Mesendoderm (in vitro differentiated cells): ENCODE results near the gene TOMM5.
"Not testable (repeated sequence)": the region's sequence is repeated elsewhere in the genome, so short reads cannot be mapped to it uniquely, and the experiment has no call there.

Experiments
- DNase-seq: peaks from one replicate; pipeline ENCODE4 v3.0.0; 2013
- H2AK5ac ChIP-seq: 2 replicates; pipeline ENCODE4 v1.6.1; 2013; ENCODE audit warnings: low read length, inconsistent platforms
- H2BK120ac ChIP-seq: 2 replicates; pipeline ENCODE4 v1.6.1; 2013; ENCODE audit warnings: low read depth, mild to moderate bottlenecking, low read length, moderate library complexity, mixed read lengths
- H2BK15ac ChIP-seq: replicated peaks from 2 replicates; pipeline ENCODE4 v1.6.1; 2013; ENCODE audit warnings: low read depth, mild to moderate bottlenecking, moderate library complexity
- H2BK5ac ChIP-seq: 2 replicates; pipeline ENCODE4 v1.6.1; 2013; ENCODE audit warnings: low read length, inconsistent platforms
- H3K18ac ChIP-seq: 2 replicates; pipeline ENCODE4 v1.6.1; 2013; ENCODE audit warnings: mild to moderate bottlenecking, low read length, mixed read lengths
- H3K23ac ChIP-seq: one replicate; pipeline ENCODE4 v1.6.1; 2013; ENCODE audit warnings: low read length
- H3K27ac ChIP-seq: 2 replicates; pipeline ENCODE4 v1.5.1; 2013; ENCODE audit warnings: low read depth, mild to moderate bottlenecking, inconsistent platforms, low read length, moderate library complexity
- H3K27me3 ChIP-seq: 2 replicates; pipeline ENCODE4 v1.6.1; 2013; ENCODE audit warnings: low read length, control low read depth, mild to moderate bottlenecking, inconsistent platforms; ENCODE audit not compliant: insufficient read depth, poor library complexity
- H3K36me3 ChIP-seq: 2 replicates; pipeline ENCODE4 v1.6.1; 2013; ENCODE audit warnings: low read length, inconsistent platforms; ENCODE audit not compliant: control insufficient read depth, insufficient read depth
- H3K4ac ChIP-seq: one replicate; pipeline ENCODE4 v1.6.1; 2013; ENCODE audit warnings: low read depth, mild to moderate bottlenecking, low read length, moderate library complexity
- H3K4me1 ChIP-seq: 2 replicates; pipeline ENCODE4 v1.6.1; 2013; ENCODE audit warnings: low read depth, low read length, inconsistent platforms; ENCODE audit not compliant: control insufficient read depth
- H3K4me2 ChIP-seq: 2 replicates; pipeline ENCODE4 v1.6.1; 2013; ENCODE audit warnings: low read length
- H3K4me3 ChIP-seq: 2 replicates; pipeline ENCODE4 v1.5.1; 2013; ENCODE audit warnings: mild to moderate bottlenecking, low read length
- H3K56ac ChIP-seq: one replicate; pipeline ENCODE4 v1.6.1; 2013; ENCODE audit warnings: low read length
- H3K79me1 ChIP-seq: 2 replicates; pipeline ENCODE4 v1.6.1; 2013; ENCODE audit warnings: low read length, inconsistent platforms
- H3K79me2 ChIP-seq: 2 replicates; pipeline ENCODE4 v1.6.1; 2013; ENCODE audit warnings: mild to moderate bottlenecking, low read length; ENCODE audit not compliant: control insufficient read depth, insufficient read depth
- H3K9ac ChIP-seq: 2 replicates; pipeline ENCODE4 v1.6.1; 2013; ENCODE audit warnings: low read length, inconsistent platforms
- H4K5ac ChIP-seq: one replicate; pipeline ENCODE4 v1.6.1; 2013; ENCODE audit warnings: low read length
- H4K8ac ChIP-seq: one replicate; pipeline ENCODE4 v1.6.1; 2013; ENCODE audit warnings: low read depth, mild to moderate bottlenecking, control low read depth, low read length, moderate library complexity
- WGBS: extraction: QIAGEN DNeasy Blood & Tissue Kit; methylation state at CpG from one replicate; pipeline ENCODE4 v1.1.7; 2013; ENCODE audit warnings: low lambda C conversion rate, missing lambda C conversion rate; ENCODE audit not compliant: insufficient coverage; ENCODE audit errors: extremely low coverage; 5-methylcytosine and 5-hydroxymethylcytosine counted together

TOMM5 gene

GRCh38 chr9:37611014-37611413, 18.6 kb upstream of the TOMM5 start:
- no peaks in the 10 kb centered on the region for H3K27me3 ChIP-seq
- H2BK15ac ChIP-seq: no peak overlapping the region
- H3K18ac ChIP-seq: no peak overlapping the region
- no peak overlapping the region for H3K27ac ChIP-seq
- H3K56ac ChIP-seq: no peak overlapping the region
- no peaks in the 10 kb centered on the region for H3K36me3 ChIP-seq
- H2BK120ac ChIP-seq: no peak overlapping the region
- H4K8ac ChIP-seq: no peak overlapping the region
- no peaks in the 10 kb centered on the region for H3K79me2 ChIP-seq
- H3K4me3 ChIP-seq: no peak overlapping the region
- H3K4me2 ChIP-seq: no peak overlapping the region
- H3K4ac ChIP-seq: no peak overlapping the region
- no peak overlapping the region for H4K5ac ChIP-seq
- no peaks in the 10 kb centered on the region for H3K79me1 ChIP-seq
- H2BK5ac ChIP-seq: no peak overlapping the region
- no peak overlapping the region for H3K9ac ChIP-seq
- no peak overlapping the region for H2AK5ac ChIP-seq
- H3K4me1 ChIP-seq: no peaks in the 10 kb centered on the region
- WGBS: no CpG with 5 or more reads among the region's 6 CpGs
- no peak overlapping the region for H3K23ac ChIP-seq
- no peak for DNase-seq

- Histone ChIP-seq H4K8ac (no peak overlapping the region), H3K9ac (no peak overlapping the region), H3K79me1 (no peaks in the 10 kb centered on the region), H3K27me3 (no peaks in the 10 kb centered on the region), H2BK120ac (no peak overlapping the region), H4K5ac (no peak overlapping the region), H3K4me2 (no peak overlapping the region), H3K4me1 (no peaks in the 10 kb centered on the region), H3K56ac (no peak overlapping the region), H2AK5ac (no peak overlapping the region), H3K27ac (no peak overlapping the region), H3K23ac (no peak overlapping the region), H2BK15ac (no peak overlapping the region), H2BK5ac (no peak overlapping the region), H3K4ac (no peak overlapping the region), H3K36me3 (no peaks in the 10 kb centered on the region), H3K18ac (no peak overlapping the region), H3K4me3 (no peak overlapping the region), H3K79me2 (no peaks in the 10 kb centered on the region)
- DNase-seq: no peak
- no CpG with 5 or more reads among the region's 6 CpGs for WGBS
Observed at GRCh38 chr9:37609735-37610397, 17.5 kb upstream of the TOMM5 start.

- no peaks in the 10 kb centered on the region for H3K79me1 ChIP-seq
- DNase-seq: no peak
- H3K9ac ChIP-seq: no peak overlapping the region
- no peak overlapping the region for H2AK5ac ChIP-seq
- no peak overlapping the region for H3K23ac ChIP-seq
- H3K27me3 ChIP-seq: no peaks in the 10 kb centered on the region
- H2BK15ac ChIP-seq: no peak overlapping the region
- H4K5ac ChIP-seq: no peak overlapping the region
- H3K56ac ChIP-seq: no peak overlapping the region
- H3K4ac ChIP-seq: no peak overlapping the region
- no peaks in the 10 kb centered on the region for H3K4me1 ChIP-seq
- H4K8ac ChIP-seq: no peak overlapping the region
- H3K36me3 ChIP-seq: no peaks in the 10 kb centered on the region
- H2BK120ac ChIP-seq: no peak overlapping the region
- H3K4me3 ChIP-seq: no peak overlapping the region
- H3K4me2 ChIP-seq: no peak overlapping the region
- H3K18ac ChIP-seq: no peak overlapping the region
- no peak overlapping the region for H3K27ac ChIP-seq
- H3K79me2 ChIP-seq: no peaks in the 10 kb centered on the region
- no peak overlapping the region for H2BK5ac ChIP-seq
Observed at GRCh38 chr9:37608250-37608649, 15.9 kb upstream of the TOMM5 start.

DNA sequence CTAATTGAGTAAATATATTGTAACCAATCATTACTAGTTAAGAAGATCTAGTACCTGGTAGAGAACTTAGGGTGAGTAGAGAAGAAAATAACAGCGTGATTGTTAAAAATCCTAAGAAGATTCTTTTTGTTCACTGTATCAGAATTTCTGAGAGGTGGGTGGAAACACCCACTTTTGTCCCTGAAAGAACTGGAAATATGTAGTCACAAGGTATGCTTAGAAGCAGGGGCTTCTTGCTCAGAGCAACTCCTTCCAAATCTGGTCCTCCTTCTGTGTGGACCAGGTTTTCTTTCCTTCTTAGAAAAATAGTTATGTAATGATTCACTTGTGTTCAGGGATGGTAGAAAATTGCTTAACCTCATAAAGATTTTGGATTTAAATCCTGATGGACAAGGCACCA, 11.9 kb upstream of the TOMM5 start:
- H3K27ac ChIP-seq: no peak overlapping the region
- no peaks in the 10 kb centered on the region for H3K27me3 ChIP-seq
- H4K8ac ChIP-seq: no peak overlapping the region
- WGBS: no CpG with 5 or more reads among the region's 1 CpG
- H3K4ac ChIP-seq: no peak overlapping the region
- H3K23ac ChIP-seq: no peak overlapping the region
- no peak overlapping the region for H3K9ac ChIP-seq
- no peak overlapping the region for H4K5ac ChIP-seq
- no peak overlapping the region for H2BK120ac ChIP-seq
- H3K36me3 ChIP-seq: no peaks in the 10 kb centered on the region
- no peak for DNase-seq
- H3K18ac ChIP-seq: no peak overlapping the region
- H3K4me3 ChIP-seq: no peak overlapping the region
- no peak overlapping the region for H3K4me2 ChIP-seq
- no peak overlapping the region for H3K56ac ChIP-seq
- no peaks in the 10 kb centered on the region for H3K79me1 ChIP-seq
- H2AK5ac ChIP-seq: no peak overlapping the region
- H3K79me2 ChIP-seq: no peaks in the 10 kb centered on the region
- no peak overlapping the region for H2BK5ac ChIP-seq
- no peak overlapping the region for H2BK15ac ChIP-seq
- H3K4me1 ChIP-seq: no peaks in the 10 kb centered on the region

DNA sequence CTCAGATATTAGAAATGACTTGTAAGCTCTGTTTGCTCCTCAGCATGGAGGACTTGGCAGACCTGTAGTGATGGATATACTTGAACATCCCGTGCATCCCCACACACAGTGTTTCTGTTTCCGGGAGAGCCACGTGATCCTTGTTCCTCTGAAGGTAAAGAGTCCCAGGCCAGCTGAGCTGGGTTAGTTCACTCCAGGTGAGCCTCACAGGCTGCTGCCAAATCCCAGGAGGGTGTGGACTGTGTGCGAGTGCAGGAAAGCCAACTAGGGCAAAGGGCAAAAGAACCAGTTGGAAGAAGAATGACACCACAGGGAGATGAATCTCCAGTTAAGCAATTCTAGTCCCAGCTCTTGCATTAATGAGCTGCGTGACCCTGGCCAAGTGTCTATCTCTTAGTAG, 10.4 kb upstream of the TOMM5 start:
- H2AK5ac ChIP-seq: no peak overlapping the region
- no peak for DNase-seq
- H3K56ac ChIP-seq: no peak overlapping the region
- no peaks in the 10 kb centered on the region for H3K79me2 ChIP-seq
- H3K4me2 ChIP-seq: no peak overlapping the region
- no peaks in the 10 kb centered on the region for H3K27me3 ChIP-seq
- H3K23ac ChIP-seq: no peak overlapping the region
- no peaks in the 10 kb centered on the region for H3K36me3 ChIP-seq
- no peak overlapping the region for H3K4ac ChIP-seq
- WGBS: no CpG with 5 or more reads among the region's 5 CpGs
- H3K79me1 ChIP-seq: no peaks in the 10 kb centered on the region
- H3K4me3 ChIP-seq: no peak overlapping the region
- H2BK120ac ChIP-seq: no peak overlapping the region
- no peak overlapping the region for H4K8ac ChIP-seq
- H3K4me1 ChIP-seq: no peaks in the 10 kb centered on the region
- no peak overlapping the region for H2BK15ac ChIP-seq
- H3K27ac ChIP-seq: no peak overlapping the region
- H3K9ac ChIP-seq: no peak overlapping the region
- no peak overlapping the region for H2BK5ac ChIP-seq
- no peak overlapping the region for H3K18ac ChIP-seq
- H4K5ac ChIP-seq: no peak overlapping the region

DNA sequence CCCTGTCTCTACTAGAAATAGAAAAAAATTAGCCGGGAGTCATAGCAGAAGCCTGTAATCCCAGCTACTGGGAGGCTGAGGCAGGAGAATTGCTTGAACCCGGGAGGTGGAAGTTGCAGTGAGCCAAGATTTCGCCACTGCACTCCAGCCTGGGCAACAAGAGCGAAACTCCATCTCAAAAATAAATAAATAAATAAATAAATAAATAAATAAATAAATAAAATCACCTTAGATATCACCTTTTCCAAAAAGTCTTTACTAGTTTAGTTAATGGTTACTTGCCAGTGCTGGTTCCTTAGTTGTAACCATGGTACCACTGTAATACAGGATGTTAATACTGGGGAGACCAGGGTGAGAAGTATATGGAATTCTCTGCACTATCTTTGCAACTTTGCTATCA, 9.7 kb upstream of the TOMM5 start:
- not testable (repeated sequence) for H3K4me1 ChIP-seq, DNase-seq, H2BK15ac ChIP-seq, H3K79me1 ChIP-seq, H3K18ac ChIP-seq, H3K56ac ChIP-seq, H2BK120ac ChIP-seq, H4K5ac ChIP-seq, H3K4me3 ChIP-seq, H3K27me3 ChIP-seq, H3K4me2 ChIP-seq, H2AK5ac ChIP-seq, H4K8ac ChIP-seq, H3K36me3 ChIP-seq, H3K9ac ChIP-seq, H3K23ac ChIP-seq, H3K4ac ChIP-seq, H3K79me2 ChIP-seq, H2BK5ac ChIP-seq, H3K27ac ChIP-seq
- no CpG with 5 or more reads among the region's 4 CpGs for WGBS
